AG04450 (cell line): ENCODE measurements around the gene APH1A. TPM values are rescaled to one million over a fixed set of nuclear protein-coding genes. Genes with fewer than 3 reads are reported as not detected.

ENCODE experiments used
- polyA plus RNA-seq: library from polyadenylated mRNA; depleted of rRNA; stranded (reverse); fragments of >200 nt; gene quantifications from 2 replicates; pipeline ENCODE4 v1.2.3, GENCODE V29; 2011; rRNA removed
- small RNA-seq: library from RNA; depleted of rRNA; stranded (forward); fragments of <200 nt; gene quantifications from one replicate; pipeline ENCODE3, GENCODE V24; 2012; ENCODE audit warnings: low read depth; ENCODE audit not compliant: insufficient read length

The APH1A gene
- polyA plus RNA-seq, 1 experiment: 121 TPM

Small RNA genes lying within 50 kb of the gene (small RNA-seq; reads per million reads assigned to genes)
- 1.3 reads per million for gene RNU2-17P

Other genes starting within 250 kb of the APH1A start
- gene VPS45, start 201.2 kb downstream of the APH1A start, polyA plus RNA-seq: 49.5 and 61.3 TPM in 2 replicates
- gene PLEKHO1, start 119.1 kb downstream of the APH1A start, polyA plus RNA-seq: 62.0 and 73.4 TPM in 2 replicates
- 16.8 and 22.7 TPM in 2 replicates for gene ANP32E, start 32.9 kb downstream of the APH1A start, polyA plus RNA-seq
- 0.09 TPM in 2 replicates for gene CA14, start 11.2 kb downstream of the APH1A start, polyA plus RNA-seq
- gene C1orf54, start 3.8 kb upstream of the APH1A start, polyA plus RNA-seq: 78.3 and 79.3 TPM in 2 replicates
- 8.6 and 9.4 TPM in 2 replicates for gene CIART, start 13.5 kb upstream of the APH1A start, polyA plus RNA-seq
- gene MRPS21, start 24.8 kb upstream of the APH1A start, polyA plus RNA-seq: 65.2 and 71.0 TPM in 2 replicates
- gene PRPF3, start 52.5 kb upstream of the APH1A start, polyA plus RNA-seq: 33.8 and 35.9 TPM in 2 replicates
- 17.1 and 19.7 TPM in 2 replicates for gene RPRD2, start 95.1 kb upstream of the APH1A start, polyA plus RNA-seq
- gene TARS2, start 218.4 kb upstream of the APH1A start, polyA plus RNA-seq: 14.5 and 14.6 TPM in 2 replicates
- gene ECM1, start 239.1 kb upstream of the APH1A start, polyA plus RNA-seq: 122 and 163 TPM in 2 replicates
- gene FALEC, start 246.7 kb upstream of the APH1A start, polyA plus RNA-seq: not detected in 2 replicates